ENCODE measurements around the gene CELA3B.
A peak's percentile ranks its signal among the peaks of the same experiment; 100 is the strongest.

CELA3B gene

GRCh38 chr1:21931171-21932093, 45.4 kb upstream of the CELA3B start:
- DNase-seq (ENCODE audit: low read depth in 1 of 2, low spot score in 1 of 2): no peak
- H3K27me3 ChIP-seq (ENCODE audit: insufficient read depth, poor library complexity, severe bottlenecking): no peaks in the 10 kb centered on the region
- TF ChIP-seq CTCF (IDR thresholded peaks at IDR 0.05; ENCODE audit: insufficient read depth, low read length) (no peak), REST (IDR thresholded peaks at IDR 0.05; ENCODE audit: insufficient replicate concordance, low read depth) (no peak), GABPA (IDR thresholded peaks at IDR 0.05; ENCODE audit: low read depth) (no peak), SPI1 (IDR thresholded peaks at IDR 0.05; ENCODE audit: borderline replicate concordance, low read depth) (no peak), POLR2AphosphoS5 (IDR thresholded peaks at IDR 0.05; ENCODE audit: low read depth) (no peak)
- H3K27ac ChIP-seq (replicated peaks): no peak overlapping the region
- no peak overlapping the region for H3K4me3 ChIP-seq (replicated peaks; ENCODE audit: insufficient read depth, low read length)

GRCh38 chr1:21932127-21932526, 44.7 kb upstream of the CELA3B start:
- no peak overlapping the region for H3K4me3 ChIP-seq (replicated peaks; ENCODE audit: insufficient read depth, low read length)
- no peak overlapping the region for H3K27ac ChIP-seq (replicated peaks)
- peak in 1 of 2 experiments; percentile 48 for DNase-seq (ENCODE audit: low read depth in 1 of 2, low spot score in 1 of 2)
- TF ChIP-seq REST (IDR thresholded peaks at IDR 0.05; ENCODE audit: insufficient replicate concordance, low read depth) (no peak), POLR2AphosphoS5 (IDR thresholded peaks at IDR 0.05; ENCODE audit: low read depth) (no peak), GABPA (IDR thresholded peaks at IDR 0.05; ENCODE audit: low read depth) (no peak), CTCF (IDR thresholded peaks at IDR 0.05; ENCODE audit: insufficient read depth, low read length) (no peak), SPI1 (IDR thresholded peaks at IDR 0.05; ENCODE audit: borderline replicate concordance, low read depth) (no peak)
- no peaks in the 10 kb centered on the region for H3K27me3 ChIP-seq (ENCODE audit: insufficient read depth, poor library complexity, severe bottlenecking)

- no peaks in the 10 kb centered on the region for H3K27me3 ChIP-seq (ENCODE audit: insufficient read depth, poor library complexity, severe bottlenecking)
- TF ChIP-seq GABPA (IDR thresholded peaks at IDR 0.05; ENCODE audit: low read depth) (no peak), CTCF (IDR thresholded peaks at IDR 0.05; ENCODE audit: insufficient read depth, low read length) (no peak), POLR2AphosphoS5 (IDR thresholded peaks at IDR 0.05; ENCODE audit: low read depth) (no peak), SPI1 (IDR thresholded peaks at IDR 0.05; ENCODE audit: borderline replicate concordance, low read depth) (no peak), REST (IDR thresholded peaks at IDR 0.05; ENCODE audit: insufficient replicate concordance, low read depth) (no peak)
- H3K27ac ChIP-seq (replicated peaks): no peak overlapping the region
- H3K4me3 ChIP-seq (replicated peaks; ENCODE audit: insufficient read depth, low read length): no peak overlapping the region
- DNase-seq (ENCODE audit: low read depth in 1 of 2, low spot score in 1 of 2): no peak
These were observed 43.2 kb upstream of the CELA3B start for GRCh38 chr1:21933397-21934248.
